Right forelimb (tissue), 1 donor: ENCODE results near the gene UNC13D.
"Not testable (repeated sequence)": the region's sequence is repeated elsewhere in the genome, so short reads cannot be mapped to it uniquely, and the experiment has no call there.

Source experiments
- DNase-seq: peaks from one replicate; pipeline ENCODE4 v3.0.0-alpha.2; 2018

Gene UNC13D

DNA sequence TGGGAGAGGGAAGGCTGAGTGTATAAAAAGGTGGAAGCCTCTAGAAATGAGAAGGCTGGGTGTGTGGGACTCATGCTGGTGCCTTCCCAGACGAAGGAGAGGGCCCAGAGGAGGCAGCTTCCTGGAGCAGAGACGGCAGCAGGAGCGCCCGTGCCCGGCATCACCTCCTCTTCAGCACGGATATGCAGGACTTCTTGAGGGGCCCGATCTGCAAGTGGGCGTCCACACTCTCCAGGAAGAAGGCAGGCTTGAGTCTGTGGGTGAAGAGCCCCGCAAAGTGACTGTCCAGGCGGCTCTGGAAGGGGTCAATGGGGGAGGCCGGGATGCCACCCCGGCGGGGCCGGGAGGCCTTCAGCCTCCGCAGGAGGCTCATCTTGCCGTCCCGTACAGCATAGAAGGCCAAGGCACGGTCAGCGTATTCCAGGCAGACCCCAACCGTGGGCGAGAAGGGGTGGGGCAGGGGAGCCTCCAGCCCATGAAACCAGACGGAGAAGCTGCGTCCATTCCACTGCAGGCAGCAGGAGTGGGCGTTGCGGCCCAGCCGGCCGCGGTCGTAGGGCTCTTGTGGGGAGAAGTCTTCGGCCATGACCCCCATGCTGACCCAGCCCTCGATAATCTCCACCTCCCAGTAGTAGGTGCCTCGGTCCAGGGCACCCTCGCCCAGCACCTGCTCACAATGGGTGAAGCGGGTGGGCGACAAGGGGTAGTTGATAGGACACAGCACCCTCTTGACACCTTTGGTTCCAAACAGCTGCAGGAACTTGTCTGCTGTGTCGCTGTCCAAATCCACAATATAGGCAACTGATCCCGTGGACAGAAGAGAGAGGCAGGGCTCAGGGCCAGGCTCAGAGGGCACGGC lies 30.3 kb upstream of the UNC13D start:
- no peak for DNase-seq

DNA sequence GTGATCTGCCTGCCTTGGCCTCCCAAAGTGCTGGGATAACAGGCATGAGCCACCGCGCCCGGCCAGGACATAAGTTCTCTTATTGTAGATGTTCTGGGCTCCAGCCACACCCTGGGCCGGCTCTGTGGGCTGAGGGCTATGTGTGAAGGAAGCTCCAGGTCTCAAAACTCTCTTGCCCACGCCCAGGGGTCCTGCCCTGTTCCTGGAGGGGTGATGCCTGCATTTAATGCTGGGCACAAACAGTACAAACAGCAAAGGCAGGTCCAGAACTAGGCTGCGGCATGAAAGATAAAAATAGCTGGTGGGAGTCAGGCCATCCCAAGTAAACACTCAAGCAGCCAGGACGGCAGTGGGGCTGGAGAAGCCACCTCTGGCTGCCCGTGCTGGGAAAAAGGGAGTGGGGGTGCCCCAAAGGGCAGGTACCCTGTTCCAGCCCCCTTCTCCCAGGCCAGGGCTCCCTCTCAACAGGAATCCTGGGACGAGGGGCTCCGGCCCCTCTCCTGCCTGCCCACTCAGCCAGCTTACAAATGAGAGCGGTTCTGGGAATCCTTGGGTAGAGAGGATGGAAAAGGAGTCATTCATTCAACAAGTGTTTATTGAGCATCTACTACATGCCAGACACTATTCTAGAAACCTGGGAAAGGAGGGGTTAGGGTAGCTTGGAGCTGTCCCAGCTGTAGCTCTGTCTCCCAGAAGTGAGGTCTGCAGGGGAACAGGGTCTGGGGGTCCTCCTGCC lies 29.6 kb upstream of the UNC13D start:
- no peak for DNase-seq

DNA sequence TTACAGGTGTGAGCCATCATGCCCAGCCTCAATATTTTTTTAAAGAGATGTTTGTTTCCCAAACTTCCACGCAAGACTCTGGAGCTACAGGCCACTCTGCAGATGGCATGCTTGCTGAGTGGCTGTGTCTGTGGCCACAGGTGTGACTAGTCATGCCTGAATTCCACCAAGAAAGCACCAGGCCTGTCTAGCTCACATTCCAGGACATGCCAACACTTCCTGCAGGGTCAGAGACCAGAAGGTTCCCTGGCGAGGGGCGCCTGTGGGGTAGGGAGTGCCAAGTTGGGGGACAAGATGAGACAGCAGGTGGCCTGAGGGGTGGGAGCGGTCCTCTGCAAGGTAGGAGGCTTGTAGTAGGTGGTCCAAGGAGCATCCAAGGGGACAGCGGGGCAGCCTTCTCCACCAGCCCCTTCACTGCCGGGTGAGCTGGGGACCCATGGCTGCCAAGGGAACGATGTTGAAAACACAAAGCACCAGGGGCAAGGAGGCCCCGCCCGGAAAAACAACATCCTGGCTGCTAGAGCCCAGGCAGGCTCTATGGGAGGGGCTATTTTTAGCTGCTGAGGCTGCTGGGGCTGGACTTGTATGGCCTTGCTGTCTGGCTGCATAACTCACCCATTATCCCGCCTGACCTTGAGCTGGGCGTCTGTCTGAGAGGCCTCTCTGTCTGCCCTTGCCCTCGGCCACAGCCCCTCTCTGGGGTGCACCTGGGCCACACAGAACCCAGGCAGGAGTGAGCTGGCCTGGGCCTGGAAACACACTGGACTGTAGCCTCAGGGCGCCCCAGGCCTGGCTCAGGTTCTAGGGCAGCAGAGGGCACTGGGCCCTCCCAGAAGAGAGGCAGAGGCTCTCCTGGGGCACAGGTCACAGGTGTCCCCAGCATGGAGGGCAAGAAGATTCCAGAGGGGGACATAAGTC lies 28.5 kb upstream of the UNC13D start:
- DNase-seq, result peak; percentile 66

DNA sequence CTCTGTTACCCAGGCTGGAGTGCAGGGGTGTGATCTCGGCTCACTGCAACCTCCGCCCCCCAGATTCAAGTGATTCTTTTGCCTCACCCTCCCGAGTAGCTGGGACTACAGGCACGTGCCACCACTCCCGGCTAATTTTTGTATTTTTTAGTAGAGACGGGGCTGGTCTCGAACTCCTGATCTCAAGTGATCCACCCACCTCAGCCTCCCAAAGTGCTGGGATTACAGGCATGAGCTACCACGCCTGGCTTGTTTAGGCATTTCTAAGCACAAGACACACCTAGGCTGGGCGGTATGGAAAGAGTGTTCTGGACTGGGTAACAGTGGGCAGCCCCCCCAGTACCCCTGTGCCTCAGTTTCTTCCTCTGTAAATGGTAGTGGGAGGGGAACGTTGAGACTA lies 26.0 kb upstream of the UNC13D start:
- DNase-seq, result not testable (repeated sequence)

DNA sequence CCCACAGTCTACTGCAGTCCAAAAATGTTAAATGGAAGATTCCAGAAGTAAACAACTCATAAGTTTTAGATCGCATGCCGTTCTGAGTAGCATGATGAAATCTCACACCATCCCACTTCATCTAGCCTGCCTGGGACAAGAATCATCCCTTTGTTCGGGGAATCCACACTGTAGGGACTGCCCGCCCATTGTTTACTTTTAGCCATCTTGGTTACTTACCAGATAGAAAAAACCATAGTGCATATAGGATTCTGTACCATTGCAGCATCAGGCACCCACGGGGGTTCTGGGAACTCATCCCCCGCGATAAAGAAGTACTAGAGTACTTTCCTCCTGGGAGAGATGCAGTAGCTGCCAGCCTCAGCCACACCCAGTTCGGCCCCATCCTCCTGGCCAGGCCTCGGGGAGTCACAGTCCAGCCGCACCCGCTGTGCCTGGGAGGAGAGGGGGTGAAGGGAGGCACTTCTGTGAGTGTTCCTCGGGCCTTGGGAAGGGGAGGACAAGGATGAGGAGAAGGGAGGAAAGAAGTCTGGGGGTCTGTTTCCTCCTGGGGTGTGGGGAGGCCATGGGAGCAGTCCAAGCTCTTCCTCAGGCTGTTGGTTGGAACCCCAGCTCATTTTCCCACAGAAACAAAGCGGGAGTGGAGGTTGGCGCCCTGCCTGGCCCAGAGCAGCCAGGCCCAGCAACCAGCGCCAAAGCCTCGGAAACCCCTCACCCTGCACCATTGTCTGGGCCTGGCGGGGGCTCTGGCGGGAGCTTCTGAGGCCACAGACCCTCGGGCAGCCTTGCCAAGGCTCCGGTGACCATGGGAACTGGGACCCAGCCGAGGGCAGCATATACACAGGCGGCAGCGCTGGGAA lies 25.3 kb upstream of the UNC13D start:
- DNase-seq, result no peak

DNA sequence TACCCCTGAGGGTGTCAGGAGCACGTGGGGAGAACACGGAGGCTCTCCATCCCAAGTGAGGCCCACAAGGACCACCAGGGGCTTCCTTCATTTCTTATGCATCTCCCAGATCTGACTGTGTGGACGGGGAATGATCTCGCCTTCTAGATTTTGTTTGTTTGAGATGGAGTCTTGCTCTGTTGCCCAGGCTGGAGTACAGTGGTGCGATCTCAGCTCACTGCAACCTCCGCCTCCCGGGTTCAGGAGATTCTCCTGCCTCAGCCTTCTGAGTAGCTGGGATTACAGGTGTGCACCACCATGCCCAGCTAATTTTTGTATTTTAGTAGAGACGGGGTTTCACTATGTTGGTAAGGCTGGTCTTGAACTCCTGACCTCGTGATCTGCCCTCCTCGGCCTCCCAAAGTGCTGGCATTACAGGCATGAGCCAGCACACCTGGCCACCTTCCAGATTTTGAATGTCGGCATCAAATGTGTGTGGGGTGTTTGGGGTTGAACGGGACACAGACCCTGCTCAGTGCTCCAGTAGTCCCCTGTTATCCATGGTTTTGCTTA lies 24.6 kb upstream of the UNC13D start:
- not testable (repeated sequence) for DNase-seq

DNA sequence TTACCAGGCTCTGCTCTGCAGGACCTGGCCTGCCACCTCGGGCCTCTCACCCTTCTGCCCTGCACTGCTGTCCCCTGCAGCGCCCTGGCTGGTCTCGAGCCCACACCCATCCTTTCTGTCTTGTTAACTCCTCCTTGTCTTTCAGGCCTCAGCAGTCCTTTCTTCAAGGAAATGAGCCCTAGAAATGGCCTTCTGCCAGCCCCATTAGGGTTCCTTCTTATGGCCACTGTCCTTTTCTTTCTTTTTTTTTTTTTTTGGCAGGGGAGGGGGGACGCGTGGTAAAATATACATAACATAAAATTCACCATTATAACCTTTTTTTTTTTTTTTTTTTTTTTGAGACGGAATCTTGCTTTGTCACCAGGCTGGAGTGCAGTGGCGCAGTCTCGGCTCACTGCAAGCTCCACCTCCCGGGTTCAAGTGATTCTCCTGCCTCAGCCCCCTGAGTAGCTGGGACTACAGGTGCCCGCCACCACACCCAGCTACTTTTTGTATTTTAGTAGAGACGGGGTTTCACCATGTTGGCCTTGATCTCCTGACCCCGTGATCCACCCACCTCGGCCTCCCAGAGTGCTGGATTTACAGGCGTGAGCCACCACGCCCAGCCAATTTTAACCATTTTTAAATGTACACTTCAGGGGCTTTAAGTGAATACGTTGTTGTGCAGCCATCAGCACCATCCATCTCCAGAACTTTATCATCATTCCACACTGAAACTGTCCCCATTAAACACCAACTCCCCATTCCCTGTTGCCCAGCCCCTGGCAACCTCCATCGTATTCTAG lies 21.4 kb upstream of the UNC13D start:
- DNase-seq, result not testable (repeated sequence)

DNA sequence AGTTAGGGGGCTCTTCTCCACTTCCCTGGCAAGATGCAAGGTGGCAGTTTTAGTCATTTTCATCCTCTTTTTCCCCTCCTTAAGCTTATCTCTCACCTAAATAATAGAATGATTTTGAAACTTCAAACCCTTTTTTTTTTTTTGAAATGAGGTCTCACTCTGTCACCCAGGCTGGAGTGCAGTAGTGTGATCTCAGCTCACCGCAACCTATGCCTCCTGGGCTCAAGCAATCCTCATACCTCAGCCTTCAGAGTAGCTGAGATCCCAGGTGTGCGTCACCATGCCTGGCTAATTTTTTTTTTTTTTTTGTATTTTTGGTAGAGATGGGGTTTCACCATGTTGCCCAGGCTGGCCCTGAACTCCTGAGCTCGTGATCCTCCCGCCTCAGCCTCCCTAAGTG lies 20.7 kb upstream of the UNC13D start:
- not testable (repeated sequence) for DNase-seq

DNA sequence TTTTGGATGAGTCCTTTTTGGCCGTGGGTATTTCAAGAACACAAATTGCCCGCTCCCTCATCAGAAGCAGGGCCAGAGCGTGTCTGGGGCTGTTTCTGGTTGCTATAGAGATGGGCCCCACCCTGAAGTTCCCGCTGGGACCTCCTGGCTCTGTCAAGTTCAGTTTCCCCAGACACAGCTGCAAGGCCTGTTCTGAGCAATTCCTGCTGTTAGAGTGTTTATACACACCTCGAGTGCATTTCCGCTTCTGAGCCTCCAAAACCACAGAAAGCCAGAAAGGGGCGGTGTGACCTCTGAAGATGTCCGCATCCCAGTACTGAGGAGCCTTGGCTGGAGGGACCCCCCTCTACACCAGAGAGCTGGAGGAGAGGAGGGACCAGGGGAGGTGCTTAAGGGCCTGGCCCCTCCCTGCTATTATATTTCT lies 20.3 kb upstream of the UNC13D start:
- DNase-seq, result peak; percentile 78

DNA sequence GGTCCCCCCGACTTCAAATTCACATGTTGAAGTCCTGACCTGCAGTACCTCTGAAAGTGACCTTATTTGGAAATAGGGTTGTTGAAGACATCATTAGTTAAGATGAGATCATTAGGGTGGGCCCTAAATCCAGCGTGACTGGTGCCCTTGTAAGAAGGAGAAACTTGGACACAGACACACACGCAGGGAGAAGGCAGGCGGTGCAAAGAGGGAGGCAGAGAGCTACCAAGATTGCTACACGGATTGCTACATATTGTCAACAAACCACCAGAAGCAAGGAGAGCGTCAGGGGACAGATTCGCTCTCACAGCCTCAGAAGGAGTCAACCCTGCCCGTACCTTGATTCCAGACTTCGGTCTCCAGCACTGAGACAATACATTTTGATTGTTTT lies 17.7 kb upstream of the UNC13D start:
- no peak for DNase-seq

DNA sequence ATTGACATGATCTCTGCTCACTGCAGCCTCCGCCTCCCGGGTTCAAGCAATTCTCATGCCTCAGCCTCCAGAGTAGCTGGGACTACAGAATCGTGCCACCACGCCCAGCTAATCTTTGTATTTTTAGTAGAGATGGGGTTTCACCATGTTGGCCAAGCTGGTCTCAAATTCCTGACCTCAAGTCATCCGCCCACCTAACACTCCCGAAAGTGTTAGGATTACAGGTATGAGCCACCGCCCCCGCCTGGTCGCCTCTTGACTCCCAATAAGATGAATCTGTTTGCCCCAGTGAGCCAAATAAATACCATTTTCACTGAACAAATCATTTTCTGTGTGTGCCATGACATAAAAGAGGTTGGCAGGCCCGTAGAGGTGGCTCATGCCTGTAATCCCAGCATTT lies 15.2 kb upstream of the UNC13D start:
- DNase-seq, result not testable (repeated sequence)

DNA sequence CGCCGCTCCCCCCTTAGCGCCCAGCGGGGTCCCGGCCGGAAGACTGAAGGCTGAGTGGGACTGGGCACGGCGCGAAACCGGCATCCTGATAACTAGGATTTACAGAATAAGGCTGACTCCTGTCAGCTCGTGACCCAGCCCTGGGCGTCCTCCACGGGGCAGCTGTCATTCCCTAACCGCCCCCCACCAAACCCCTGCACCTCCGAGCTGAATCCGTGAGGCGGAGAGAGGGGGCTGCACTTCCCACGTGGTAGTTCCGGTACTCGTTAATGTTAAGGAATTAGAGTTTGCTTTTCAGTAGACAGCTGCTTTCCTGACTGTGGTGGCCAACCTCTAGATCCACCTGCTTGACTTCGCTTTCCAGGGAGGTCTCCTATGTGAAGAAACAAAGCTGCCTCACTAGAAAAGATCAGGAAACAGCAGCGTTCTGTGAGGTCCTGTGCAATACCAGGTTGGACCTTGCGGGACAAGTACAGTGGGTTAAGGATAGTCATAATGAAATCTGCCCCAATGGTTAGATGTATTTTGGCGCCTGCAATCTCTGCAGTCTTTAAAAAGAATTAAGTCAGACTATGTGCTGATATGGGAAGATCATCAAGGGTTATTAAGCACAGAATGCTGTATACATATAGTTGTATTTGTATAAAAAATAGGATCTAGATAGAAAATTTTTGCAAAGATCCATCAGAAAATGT lies 12.0 kb upstream of the UNC13D start:
- DNase-seq, result no peak

DNA sequence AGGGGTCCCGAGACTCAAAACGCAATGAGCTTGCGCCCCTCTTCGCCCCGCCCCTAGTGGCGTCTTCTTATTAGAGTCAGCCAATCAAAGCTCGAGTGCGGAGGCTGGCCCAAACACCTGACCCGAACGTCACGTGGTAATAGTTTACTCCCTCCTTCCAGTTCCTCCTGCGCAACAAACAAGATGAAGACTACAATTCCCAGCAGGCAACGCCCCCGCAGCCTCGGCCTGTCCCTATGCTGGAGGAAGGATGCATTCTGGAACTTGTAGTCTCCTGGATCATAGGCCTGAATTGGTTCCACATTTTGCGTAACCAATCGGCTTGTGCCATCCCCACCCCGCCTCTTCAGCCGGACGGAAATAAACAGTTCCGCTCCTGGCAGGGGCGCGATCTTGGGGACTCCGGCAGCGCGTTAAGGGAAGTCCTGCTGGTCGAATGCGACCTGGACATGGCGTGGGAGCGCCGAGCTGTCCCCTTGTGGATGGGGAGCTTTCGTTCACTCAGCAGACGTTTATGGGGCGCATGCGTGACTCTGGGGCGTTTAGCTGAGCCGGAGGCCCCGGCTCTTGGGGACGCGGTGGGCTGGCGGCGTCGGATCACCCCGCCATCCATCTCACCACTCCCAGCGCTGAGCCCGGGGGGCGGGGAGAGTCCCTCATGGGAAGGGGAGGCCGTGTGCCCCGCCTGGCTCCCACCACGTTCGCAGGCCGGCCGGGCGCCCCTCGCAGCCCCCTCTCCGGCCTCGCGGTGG lies 11.3 kb upstream of the UNC13D start, which contains the start of gene WBP2:
TSS of gene WBP2 (minus strand) at position 26 of the 752 bp plus-strand sequence. CDS start 38 bp downstream, outside the sequence.
- peak; percentile 96 for DNase-seq

DNA sequence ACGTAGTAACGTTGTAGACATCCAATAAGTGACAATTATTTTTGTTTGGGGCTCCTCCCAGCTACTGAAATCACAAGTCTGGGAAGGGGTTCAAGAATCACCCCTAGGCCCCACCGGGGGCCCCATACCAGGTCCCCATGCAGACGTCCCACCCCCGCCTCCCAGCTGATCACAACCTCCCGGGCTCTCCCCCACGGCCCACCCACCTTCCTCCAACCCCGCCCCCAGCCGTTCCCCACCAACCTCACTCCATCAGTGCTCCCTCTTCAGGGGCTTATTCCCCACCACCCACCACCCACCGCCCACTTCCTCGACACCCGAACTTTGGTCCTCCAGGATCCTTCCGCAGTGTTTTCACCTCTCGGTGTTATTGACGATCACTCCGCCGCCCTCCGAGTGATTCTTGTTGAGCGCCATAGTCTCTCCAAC lies 10.7 kb upstream of the UNC13D start:
- no peak for DNase-seq

DNA sequence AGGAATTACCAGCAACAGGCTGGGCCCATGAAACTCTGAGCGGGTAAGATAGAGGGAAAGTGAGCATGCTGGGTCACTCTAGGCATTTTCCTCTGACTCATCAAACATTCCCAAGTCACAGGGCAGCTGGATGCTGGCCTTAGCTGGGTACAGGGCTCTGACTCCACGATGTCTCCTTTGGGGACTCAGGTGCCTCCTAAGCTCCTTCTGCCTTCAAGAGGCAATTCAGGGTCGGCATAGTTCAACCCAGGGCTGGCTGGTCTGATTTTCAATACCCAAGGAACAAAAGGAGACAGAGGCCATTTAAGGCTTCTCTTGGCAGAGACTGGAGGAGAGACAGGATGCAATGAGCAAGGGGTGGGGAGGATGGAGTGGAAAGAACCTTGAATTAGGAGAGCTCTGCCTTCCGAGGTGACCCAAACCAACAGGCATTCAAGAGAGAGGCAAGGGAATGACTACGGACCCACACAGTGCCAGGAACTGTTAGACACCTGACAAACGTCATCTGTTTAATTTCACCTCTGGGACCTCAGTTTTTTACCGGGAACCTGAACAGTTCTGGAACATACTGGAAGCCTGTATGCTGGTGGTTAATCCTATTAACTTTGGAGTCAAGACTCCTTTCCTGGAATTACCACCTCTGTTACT lies 10.0 kb upstream of the UNC13D start:
- no peak for DNase-seq

DNA sequence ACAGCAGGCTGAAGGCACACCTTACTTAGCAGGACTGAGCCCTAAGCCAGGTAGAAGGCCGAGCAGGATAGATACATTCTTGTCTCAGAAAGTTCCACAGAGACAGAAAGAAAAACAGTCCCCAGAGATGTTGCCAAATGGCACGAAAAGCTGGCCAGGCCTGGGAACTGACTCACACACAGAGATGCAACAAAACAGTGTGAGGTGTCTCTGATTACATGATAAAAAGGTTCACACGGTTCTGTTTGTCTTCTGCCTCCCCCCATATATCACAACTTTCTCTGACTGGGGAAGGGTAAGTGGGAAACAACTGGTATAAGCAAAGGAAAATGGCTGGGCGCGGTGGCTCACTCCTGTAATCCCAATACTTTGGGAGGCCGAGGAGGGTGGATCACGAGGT lies 9.2 kb upstream of the UNC13D start:
- DNase-seq, result no peak

DNA sequence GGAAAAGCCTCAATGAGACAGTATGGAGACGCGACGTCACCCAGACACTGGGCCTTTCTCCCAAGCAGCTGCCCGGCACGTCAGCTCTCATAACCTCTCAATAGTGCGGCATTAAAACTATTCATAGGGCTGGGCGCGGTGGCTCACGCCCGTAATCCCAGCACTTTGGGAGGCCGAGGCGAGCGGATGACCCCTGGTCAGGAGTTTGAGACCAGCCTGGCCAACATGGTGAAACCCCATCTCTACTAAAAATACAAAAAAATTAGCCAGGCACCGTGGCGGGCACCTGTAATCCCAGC lies 7.4 kb upstream of the UNC13D start:
- DNase-seq, result not testable (repeated sequence)

DNA sequence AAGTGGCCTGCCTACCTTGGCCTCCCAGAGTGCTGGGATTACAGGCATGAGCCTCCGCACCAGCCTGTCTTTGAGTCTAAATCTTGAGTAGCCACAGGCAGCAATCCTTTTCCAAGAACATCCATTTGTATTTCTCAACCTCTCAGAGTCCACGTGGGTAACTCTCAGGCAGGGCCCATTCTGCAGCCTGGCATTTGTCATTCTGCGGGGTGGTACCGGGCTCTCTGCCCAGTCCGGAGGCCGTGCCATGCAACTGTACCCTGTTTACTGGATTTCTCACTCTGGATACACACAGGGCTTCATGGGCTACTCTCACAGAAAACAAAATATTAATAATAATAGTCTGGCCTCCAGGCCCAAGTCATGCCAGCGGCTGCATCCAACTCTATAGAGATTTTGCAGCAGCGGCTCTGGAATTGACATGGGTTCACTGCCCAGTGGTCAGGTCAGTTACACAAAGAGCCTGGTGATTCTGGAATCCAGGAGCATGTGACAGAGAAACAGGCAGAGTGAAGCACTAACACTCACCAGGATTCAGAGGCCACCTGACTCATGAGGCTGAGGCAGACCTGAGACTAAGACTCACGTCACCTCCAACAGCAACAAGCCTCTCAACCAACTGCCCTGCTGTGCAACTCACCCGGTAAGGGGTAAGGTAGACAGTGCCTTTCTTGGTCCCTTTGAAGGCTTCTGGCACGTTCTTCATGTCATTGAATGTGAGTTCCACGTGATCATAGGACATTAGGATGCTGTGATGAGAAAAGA lies 6.9 kb upstream of the UNC13D start:
- no peak for DNase-seq
